HEK293 (cell line): ENCODE results near the gene SFT2D3.

ENCODE experiments used
- CTCF ChIA-PET: fragments of 350-600 bp; formaldehyde crosslinking; extraction: SDS; loops from one replicate; lab custom pipeline; 2021; ENCODE audit warnings: antibody characterized with exemption; lab: Yijun Ruan, JAX
- POLR2A ChIA-PET: fragments of 300-600 bp; formaldehyde crosslinking; extraction: SDS; loops from one replicate; lab custom pipeline; 2020; ENCODE audit warnings: antibody characterized with exemption, inconsistent platforms; lab: Yijun Ruan, JAX
- H3K27ac ChIP-seq: fragments of 200-500 bp; sonication (Bioruptor generic); 2 replicates; pipeline ENCODE4 v1.5.1; 2014; ENCODE audit warnings: low read depth, low read length, control low read depth, inconsistent platforms; ENCODE audit errors: extremely low read depth
- H3K36me3 ChIP-seq, 2 experiments: fragments of 200-500 bp in 1 of 2; sonication (Bioruptor generic) in 1 of 2; 1 replicate in 1 of 2; 2 replicates in 1 of 2; pipeline ENCODE4 v1.5.1; 2014 to 2017; ENCODE audit warnings: inconsistent platforms in 2 of 2, low read length in 2 of 2; ENCODE audit not compliant: control insufficient read depth in 2 of 2, insufficient read depth in 1 of 2
- H3K4me1 ChIP-seq: fragments of 200-500 bp; sonication (Bioruptor generic); 2 replicates; pipeline ENCODE4 v1.5.1; 2014; ENCODE audit warnings: mild to moderate bottlenecking, low read length, inconsistent platforms; ENCODE audit not compliant: control insufficient read depth, insufficient read depth
- H3K4me3 ChIP-seq: 2 replicates; pipeline ENCODE4 v1.5.1; 2011; ENCODE audit warnings: low read depth, mild to moderate bottlenecking, control low read depth, low read length, moderate library complexity
- H3K9me3 ChIP-seq: fragments of 200-500 bp; sonication (Bioruptor generic); 2 replicates; pipeline ENCODE4 v1.5.1; 2014; ENCODE audit warnings: low read depth, low read length, inconsistent platforms; ENCODE audit not compliant: control insufficient read depth, insufficient read depth
- GLI4 ChIP-seq: fragments of 450-650 bp; formaldehyde crosslinking; IDR thresholded peaks from 2 replicates; pipeline ENCODE4 v1.5.1; 2016; ENCODE audit warnings: missing biosample characterization, missing genetic modification characterization
- MYNN ChIP-seq: fragments of 450-650 bp; formaldehyde crosslinking; IDR thresholded peaks from 2 replicates; pipeline ENCODE4 v1.5.1; 2016; ENCODE audit warnings: missing biosample characterization, missing genetic modification characterization, borderline replicate concordance
- ZBTB7A ChIP-seq: fragments of 450-650 bp; formaldehyde crosslinking; IDR thresholded peaks from 2 replicates; pipeline ENCODE4 v1.5.1; 2016; ENCODE audit warnings: low read depth, missing biosample characterization, missing genetic modification characterization
- ZNF169 ChIP-seq: fragments of 450-650 bp; formaldehyde crosslinking; IDR thresholded peaks from 2 replicates; pipeline ENCODE4 v1.5.1; 2016; ENCODE audit warnings: missing biosample characterization, missing genetic modification characterization
- ZNF521 ChIP-seq: fragments of 450-650 bp; formaldehyde crosslinking; IDR thresholded peaks from 2 replicates; pipeline ENCODE4 v1.5.1; 2017; ENCODE audit warnings: missing biosample characterization, mild to moderate bottlenecking, missing genetic modification characterization
- ZNF530 ChIP-seq: fragments of 450-650 bp; formaldehyde crosslinking; IDR thresholded peaks from 2 replicates; pipeline ENCODE4 v1.5.1; 2016; ENCODE audit warnings: low read depth, missing biosample characterization, missing genetic modification characterization
- ZNF664 ChIP-seq: fragments of 450-650 bp; formaldehyde crosslinking; IDR thresholded peaks from 2 replicates; pipeline ENCODE4 v1.5.1; 2016; ENCODE audit warnings: missing biosample characterization, missing genetic modification characterization
- ZSCAN16 ChIP-seq: fragments of 450-650 bp; formaldehyde crosslinking; IDR thresholded peaks from 2 replicates; pipeline ENCODE4 v1.5.1; 2016; ENCODE audit warnings: missing biosample characterization, missing genetic modification characterization
- TF ChIP-seq, protein P1 (sequence below): fragments of 450-650 bp; formaldehyde crosslinking; IDR thresholded peaks from 2 replicates; pipeline ENCODE4 v1.5.1; 2016; ENCODE audit warnings: missing biosample characterization, missing genetic modification characterization
- TF ChIP-seq, protein P2 (sequence below): fragments of 450-650 bp; formaldehyde crosslinking; IDR thresholded peaks from 2 replicates; pipeline ENCODE4 v1.5.1; 2017; ENCODE audit warnings: missing biosample characterization, mild to moderate bottlenecking, missing genetic modification characterization, moderate library complexity
- TF ChIP-seq, protein P3 (sequence below): fragments of 450-650 bp; formaldehyde crosslinking; IDR thresholded peaks from 2 replicates; pipeline ENCODE4 v1.5.1; 2016; ENCODE audit warnings: missing biosample characterization, missing genetic modification characterization
- TF ChIP-seq, protein P4 (sequence below): fragments of 450-650 bp; formaldehyde crosslinking; IDR thresholded peaks from 2 replicates; pipeline ENCODE4 v1.5.1; 2016; ENCODE audit warnings: missing biosample characterization, missing genetic modification characterization

Gene SFT2D3

DNA sequence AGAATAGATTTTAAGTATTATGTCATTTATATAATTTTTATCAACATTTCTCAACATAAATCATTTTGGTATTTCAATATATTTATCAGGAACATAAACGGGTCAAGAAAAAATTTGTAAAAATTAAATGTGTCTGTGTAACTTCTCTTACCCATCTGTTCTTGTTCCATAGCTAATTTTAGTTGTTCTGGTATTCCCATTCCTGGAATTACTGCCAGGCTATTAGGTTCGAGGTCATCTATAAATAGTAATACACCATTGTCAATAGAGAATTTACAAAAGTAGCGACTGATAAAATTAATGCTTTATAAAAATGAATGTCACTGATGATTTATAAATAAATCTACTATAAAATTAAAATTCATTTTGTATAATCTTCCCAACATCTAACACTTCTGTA is 21.5 kb downstream of the SFT2D3 start:
- POLR2A ChIA-PET = no interaction called here

DNA sequence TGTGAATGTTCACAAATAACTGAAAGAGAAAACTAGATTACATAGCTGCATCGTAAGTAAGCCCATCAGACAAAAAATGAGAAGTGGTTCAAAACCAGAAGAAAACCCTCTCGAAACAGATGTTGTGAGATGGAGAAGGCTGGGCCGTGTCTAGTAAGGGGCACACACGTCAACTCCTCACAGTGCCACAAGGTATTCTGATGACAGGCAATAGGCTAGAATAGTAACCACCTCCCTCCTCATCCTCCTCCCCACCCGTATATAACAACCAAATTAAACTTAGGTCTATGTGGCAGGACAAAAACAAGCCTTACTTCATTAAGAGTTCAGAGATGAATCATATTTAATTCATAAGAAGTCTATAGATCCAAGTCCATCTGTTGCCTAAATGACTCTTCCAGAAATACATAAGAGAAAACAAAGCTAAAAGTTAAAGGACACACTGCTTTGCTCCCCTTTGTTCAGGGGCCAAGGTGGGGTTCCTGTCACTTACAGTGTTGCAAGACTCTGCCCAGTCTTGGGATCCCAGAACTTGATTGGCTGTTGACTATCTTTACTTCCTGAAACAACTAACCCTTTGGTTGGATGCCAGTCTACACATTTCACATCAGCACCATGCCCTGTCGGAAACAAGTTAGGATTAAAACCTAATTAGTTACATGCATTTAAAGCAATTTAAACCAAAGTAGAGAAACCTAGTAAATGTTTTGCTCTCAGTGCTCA is 25.0 kb downstream of the SFT2D3 start:
- H3K4me1 ChIP-seq = no peaks in the 10 kb centered on the region
- POLR2A ChIA-PET = no interaction called here

More for the DNA sequence above, 21.5 kb downstream of the SFT2D3 start:
- peaks cover 30 to 87% of the 10 kb centered on the region in 2 experiments for H3K36me3 ChIP-seq
- no peak overlapping the region for H3K27ac ChIP-seq
- H3K9me3 ChIP-seq = no peaks in the 10 kb centered on the region
- H3K4me3 ChIP-seq = no peak overlapping the region
- TF ChIP-seq, protein P1, sequence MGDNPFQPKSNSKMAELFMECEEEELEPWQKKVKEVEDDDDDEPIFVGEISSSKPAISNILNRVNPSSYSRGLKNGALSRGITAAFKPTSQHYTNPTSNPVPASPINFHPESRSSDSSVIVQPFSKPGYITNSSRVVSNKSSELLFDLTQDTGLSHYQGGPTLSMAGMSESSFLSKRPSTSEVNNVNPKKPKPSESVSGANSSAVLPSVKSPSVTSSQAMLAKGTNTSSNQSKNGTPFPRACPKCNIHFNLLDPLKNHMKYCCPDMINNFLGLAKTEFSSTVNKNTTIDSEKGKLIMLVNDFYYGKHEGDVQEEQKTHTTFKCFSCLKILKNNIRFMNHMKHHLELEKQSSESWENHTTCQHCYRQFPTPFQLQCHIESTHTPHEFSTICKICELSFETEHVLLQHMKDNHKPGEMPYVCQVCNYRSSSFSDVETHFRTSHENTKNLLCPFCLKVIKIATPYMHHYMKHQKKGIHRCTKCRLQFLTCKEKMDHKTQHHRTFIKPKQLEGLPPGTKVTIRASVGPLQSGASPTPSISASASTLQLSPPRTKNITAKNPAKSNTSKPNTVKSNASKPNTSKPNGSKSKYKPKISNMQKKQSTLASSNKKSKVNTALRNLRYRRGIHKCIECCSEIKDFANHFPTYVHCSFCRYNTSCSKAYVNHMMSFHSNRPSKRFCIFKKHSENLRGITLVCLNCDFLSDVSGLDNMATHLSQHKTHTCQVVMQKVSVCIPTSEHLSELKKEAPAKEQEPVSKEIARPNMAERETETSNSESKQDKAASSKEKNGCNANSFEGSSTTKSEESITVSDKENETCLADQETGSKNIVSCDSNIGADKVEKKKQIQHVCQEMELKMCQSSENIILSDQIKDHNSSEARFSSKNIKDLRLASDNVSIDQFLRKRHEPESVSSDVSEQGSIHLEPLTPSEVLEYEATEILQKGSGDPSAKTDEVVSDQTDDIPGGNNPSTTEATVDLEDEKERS (tag by site-specific recombination) = no peak
- TF ChIP-seq, protein P2, sequence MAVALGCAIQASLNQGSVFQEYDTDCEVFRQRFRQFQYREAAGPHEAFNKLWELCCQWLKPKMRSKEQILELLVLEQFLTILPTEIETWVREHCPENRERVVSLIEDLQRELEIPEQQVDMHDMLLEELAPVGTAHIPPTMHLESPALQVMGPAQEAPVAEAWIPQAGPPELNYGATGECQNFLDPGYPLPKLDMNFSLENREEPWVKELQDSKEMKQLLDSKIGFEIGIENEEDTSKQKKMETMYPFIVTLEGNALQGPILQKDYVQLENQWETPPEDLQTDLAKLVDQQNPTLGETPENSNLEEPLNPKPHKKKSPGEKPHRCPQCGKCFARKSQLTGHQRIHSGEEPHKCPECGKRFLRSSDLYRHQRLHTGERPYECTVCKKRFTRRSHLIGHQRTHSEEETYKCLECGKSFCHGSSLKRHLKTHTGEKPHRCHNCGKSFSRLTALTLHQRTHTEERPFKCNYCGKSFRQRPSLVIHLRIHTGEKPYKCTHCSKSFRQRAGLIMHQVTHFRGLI (tag by site-specific recombination) = no peak
- TF ChIP-seq ZNF521 (tag by site-specific recombination) (no peak), ZNF664 (no peak), ZNF530 (tag by site-specific recombination) (no peak), ZBTB7A (no peak), ZNF169 (tag by site-specific recombination) (no peak), GLI4 (no peak), ZSCAN16 (tag by site-specific recombination) (no peak), MYNN (tag by site-specific recombination) (no peak)
- TF ChIP-seq, protein P3, sequence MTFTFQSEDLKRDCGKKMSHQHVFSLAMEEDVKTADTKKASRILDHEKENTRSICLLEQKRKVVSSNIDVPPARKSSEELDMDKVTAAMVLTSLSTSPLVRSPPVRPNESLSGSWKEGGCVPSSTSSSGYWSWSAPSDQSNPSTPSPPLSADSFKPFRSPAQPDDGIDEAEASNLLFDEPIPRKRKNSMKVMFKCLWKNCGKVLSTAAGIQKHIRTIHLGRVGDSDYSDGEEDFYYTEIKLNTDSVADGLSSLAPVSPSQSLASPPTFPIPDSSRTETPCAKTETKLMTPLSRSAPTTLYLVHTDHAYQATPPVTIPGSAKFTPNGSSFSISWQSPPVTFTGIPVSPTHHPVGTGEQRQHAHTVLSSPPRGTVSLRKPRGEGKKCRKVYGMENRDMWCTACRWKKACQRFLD (tag by site-specific recombination) = no peak
- H3K4me1 ChIP-seq = no peaks in the 10 kb centered on the region
- CTCF ChIA-PET = no interaction called here

More for the DNA sequence above, 25.0 kb downstream of the SFT2D3 start:
- H3K4me3 ChIP-seq = no peak overlapping the region
- H3K36me3 ChIP-seq = peaks cover 15 to 52% of the 10 kb centered on the region in 2 experiments
- CTCF ChIA-PET = no interaction called here
- TF ChIP-seq, protein P4, sequence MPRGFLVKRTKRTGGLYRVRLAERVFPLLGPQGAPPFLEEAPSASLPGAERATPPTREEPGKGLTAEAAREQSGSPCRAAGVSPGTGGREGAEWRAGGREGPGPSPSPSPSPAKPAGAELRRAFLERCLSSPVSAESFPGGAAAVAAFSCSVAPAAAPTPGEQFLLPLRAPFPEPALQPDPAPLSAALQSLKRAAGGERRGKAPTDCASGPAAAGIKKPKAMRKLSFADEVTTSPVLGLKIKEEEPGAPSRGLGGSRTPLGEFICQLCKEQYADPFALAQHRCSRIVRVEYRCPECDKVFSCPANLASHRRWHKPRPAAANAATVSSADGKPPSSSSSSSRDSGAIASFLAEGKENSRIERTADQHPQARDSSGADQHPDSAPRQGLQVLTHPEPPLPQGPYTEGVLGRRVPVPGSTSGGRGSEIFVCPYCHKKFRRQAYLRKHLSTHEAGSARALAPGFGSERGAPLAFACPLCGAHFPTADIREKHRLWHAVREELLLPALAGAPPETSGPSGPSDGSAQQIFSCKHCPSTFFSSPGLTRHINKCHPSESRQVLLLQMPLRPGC (tag by site-specific recombination) = no peak
- H3K27ac ChIP-seq = no peak overlapping the region
- H3K9me3 ChIP-seq = no peaks in the 10 kb centered on the region
